RPMI7951 (cell line): Measurements from ENCODE around the gene LRRC15. TPM values are rescaled to one million over a fixed set of nuclear protein-coding genes. Genes with fewer than 3 reads are reported as not detected.

ENCODE experiments used
- DNase-seq: peaks from one replicate; pipeline ENCODE4 v3.0.0-alpha.2; 2012; ENCODE audit warnings: low read depth
- total RNA-seq: library from RNA; depleted of rRNA; stranded (reverse); fragments of >200 nt; shearing (Covaris generic); gene quantifications from 2 replicates; pipeline ENCODE4 v1.2.3, GENCODE V29; 2014

LRRC15 gene
- total RNA-seq, 1 experiment from 2014 or later = 93.4 TPM

DNA sequence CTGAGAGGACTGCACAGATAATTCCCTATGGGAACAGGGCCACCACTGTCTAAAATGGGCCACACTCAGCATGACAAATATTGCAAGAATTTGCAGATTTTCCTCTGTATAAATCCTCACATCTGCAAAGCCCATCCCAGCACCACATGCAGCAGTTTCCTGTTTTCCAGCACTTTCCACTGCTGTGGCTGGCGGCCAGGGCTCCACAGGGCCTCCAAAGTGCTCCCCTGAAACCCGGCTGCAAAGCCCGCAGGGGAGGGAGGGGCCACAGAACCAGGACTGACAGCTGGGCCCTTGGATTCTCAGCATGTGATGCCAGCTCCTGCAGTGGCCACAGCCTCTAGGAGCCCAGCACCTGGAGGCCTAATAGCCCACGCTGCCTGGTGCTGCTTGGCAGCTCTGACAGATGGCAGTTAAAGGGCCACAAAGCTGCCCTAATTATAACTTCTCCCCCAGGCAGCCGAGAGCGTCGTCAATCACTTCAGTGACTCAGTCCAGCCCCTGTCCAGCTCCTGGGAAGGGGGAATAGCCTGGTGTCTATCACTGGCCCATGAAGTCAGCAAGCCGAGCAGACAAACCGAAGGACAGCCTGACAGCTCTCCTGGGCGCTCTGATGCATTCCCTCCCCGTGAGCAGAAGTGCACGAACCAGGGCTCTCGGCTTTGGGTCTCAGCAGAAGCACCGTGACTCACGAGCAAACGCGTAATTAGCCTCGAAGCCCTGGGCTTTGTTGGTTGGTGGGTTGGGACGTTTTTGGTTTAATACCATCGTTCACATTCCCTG is 4.7 kb downstream of the LRRC15 start:
- peak; percentile 99 for DNase-seq

- DNase-seq = no peak
These were observed 5.3 kb downstream of the LRRC15 start for GRCh38 chr3:194364314-194364651.

DNA sequence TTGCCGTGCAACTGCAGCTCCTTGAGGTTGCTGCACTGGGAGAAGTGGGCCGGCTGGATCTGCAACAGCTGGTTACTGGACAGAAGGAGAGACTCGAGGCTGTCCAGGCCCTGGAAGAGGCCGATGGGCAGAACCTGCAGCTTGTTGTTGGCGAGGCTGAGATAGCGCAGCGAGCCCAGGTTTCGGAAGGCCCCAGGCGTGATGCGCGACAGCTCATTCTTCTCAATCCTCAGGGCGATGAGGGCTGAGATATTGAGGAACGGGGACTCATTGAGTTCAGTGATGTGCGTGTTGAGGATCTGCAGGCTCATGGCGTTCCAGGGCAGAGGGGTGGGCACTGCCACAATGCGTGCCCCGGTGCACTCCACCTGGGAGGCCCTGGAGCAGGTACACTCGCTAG is 9.0 kb downstream of the LRRC15 start:
- no peak for DNase-seq

GRCh38 chr3:194357681-194358080 is 11.9 kb downstream of the LRRC15 start:
- DNase-seq = no peak

DNA sequence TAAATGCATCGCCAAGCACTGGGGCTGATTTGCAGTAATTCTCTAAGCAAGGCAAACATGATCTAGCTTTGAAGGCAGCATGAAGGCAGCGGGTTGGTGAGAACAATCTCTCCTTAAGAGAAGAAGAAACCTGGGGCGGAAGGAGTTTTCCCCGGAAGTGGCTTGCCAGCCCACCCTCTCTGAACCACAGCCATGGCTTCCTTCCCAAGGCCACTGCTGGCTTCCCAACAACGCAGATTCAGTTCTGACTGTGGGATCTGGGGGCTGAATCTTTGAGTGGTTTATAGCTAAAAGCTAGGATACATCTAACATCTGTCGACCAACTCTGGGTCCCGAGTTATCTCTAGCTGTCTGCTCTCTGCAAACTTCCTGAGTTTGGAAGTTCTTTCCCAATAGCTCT is 14.2 kb downstream of the LRRC15 start:
- DNase-seq = no peak

DNA sequence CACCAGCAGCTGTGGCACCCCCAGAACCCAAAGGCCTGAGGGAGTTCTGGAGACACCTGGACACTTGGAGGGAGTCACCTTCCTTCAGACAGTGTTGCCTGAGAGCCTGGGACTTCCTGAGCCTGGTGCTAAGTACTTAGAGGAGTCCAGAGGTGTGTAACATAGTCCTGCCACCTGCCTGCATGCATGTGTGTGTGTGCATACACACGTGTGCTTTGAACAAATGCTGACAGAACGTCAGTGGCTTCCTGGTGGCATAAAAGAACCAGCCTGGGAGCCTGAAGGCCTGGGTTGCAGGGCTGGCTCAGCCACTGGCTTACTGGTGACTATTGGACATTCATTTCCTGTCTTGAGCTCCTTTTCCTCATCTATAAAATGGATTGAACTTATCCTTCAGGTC is 15.2 kb downstream of the LRRC15 start:
- no peak for DNase-seq

DNA sequence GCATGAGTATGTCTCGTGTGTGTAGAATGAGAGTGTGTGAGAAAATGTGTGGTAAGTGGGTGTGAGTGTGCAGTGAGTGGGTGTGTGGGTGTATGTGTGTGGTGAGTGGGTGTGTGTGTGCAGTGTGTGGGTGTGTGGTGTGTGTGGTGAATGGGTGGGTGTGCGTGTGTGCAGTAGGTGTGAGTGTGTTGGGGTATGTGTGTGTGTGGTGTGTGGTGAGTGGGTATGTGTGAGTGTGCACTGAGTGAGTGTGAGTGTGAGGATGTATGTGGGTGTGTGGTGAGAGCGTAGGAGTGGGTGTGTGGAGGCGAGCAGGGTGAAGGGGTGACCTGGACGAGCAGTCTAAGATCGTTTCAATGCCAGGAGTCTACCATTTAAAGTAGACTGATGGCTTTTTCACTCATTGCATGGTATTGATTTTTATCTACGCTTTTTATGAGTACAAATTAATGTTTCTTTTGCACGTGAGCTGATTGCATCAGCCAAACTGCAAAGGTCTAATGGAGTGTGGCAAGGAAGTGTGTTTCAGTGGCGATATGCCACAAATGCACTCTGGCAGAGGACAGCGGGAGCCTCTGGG is 16.8 kb downstream of the LRRC15 start:
- DNase-seq = no peak

- no peak for DNase-seq
These were observed 17.5 kb downstream of the LRRC15 start for GRCh38 chr3:194351952-194352536.

- DNase-seq = no peak
These were observed 18.4 kb downstream of the LRRC15 start, which contains the start of gene CPN2 for GRCh38 chr3:194351080-194351672. Gene CPN2 (minus strand): TSS chr3:194351328. CDS start chr3:194342702, 8,626 bp downstream.

GRCh38 chr3:194350726-194351071 is 18.8 kb downstream of the LRRC15 start:
- no peak for DNase-seq

GRCh38 chr3:194348354-194348753 is 21.2 kb downstream of the LRRC15 start:
- DNase-seq = no peak

GRCh38 chr3:194346621-194347020 is 22.9 kb downstream of the LRRC15 start:
- no peak for DNase-seq

DNA sequence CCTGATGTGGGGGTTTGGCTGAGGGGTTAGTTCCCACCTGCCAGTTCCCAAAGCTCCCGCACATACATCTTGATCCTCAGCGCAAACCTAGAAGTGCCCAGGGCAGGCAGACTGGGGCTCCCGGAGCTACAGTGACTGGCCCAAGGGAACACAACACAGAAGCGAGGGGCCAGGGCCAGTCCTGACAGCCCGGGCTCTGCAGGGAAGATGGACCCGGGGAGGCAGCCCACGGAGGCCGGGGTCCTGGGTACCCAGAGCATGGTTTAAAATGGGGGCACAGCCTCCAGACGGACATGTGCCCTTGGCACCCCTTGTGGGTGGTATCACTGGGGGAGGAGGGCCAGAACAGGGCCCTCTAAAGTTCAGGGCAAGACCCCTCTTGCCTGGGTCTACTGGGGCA is 23.5 kb downstream of the LRRC15 start:
- DNase-seq = no peak

DNA sequence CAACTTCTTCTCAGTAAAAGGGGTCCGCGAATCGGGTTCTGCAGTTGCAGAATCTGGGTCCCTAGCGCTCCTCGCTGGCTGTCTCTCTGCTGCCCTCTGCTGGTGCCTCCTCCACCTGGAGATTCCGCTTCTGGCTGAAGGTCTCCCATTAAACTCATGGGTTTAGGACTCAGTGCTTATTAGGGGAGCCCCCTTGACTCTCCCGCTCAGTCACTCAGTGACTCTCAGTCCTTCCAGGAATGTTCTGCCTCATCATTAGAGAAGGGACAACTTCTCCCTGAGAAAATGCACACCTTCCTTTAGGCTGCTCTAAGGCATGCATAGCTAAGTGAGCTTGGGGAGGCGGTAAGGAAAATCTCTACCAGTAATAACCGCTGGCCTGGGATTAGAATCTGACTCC is 25.5 kb downstream of the LRRC15 start:
- DNase-seq = peak; percentile 63

DNA sequence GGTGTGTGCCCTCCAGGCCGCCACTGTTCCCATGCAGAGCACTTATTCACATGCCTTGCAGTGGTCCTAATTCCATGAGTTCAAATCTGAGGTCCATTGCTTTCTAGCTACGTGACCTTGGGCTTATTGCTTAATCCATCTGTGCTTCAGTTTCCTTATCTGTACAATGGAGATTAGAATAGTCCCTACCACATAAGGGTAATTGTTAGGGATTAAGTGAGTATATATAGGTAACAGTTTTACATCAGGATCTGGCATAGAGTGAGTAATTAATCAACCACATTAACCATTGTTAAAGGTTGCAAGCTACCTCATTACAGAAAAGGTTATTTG is 26.0 kb downstream of the LRRC15 start:
- no peak for DNase-seq

- DNase-seq = no peak
These were observed 26.5 kb downstream of the LRRC15 start for GRCh38 chr3:194342861-194343560.

DNA sequence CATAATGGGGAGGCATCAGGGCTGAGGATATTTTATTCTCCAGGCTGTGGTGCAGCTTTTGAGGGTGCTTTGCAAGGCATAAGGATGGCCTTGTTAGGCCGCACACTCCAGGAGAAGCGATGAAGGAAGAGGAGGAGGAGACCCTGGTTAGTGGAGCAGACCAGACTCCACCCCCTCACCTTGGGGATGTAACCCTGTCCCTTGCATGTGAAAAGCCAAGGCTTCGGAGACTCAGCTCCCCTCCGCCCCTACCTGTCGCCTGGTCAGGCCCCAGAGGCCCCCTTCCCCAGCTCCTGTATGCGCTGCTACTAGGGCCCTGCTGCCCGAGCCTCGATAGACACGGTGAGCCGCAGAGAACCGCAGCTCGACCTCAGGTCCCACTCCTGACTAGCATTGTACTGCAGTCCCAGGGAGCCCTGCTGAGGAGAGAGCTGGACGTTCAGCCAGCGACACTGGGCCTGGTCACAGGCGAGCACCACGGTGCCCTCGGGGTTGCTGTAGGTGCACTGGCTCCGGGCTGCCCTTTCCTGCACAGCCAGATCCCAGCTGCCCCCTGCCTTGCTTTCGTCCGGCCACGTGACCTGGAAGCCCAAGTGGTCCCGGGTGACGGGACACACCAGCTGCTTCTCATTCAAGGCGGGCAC is 28.7 kb downstream of the LRRC15 start:
- DNase-seq = no peak

GRCh38 chr3:194339840-194340239 is 29.7 kb downstream of the LRRC15 start:
- DNase-seq = no peak

DNA sequence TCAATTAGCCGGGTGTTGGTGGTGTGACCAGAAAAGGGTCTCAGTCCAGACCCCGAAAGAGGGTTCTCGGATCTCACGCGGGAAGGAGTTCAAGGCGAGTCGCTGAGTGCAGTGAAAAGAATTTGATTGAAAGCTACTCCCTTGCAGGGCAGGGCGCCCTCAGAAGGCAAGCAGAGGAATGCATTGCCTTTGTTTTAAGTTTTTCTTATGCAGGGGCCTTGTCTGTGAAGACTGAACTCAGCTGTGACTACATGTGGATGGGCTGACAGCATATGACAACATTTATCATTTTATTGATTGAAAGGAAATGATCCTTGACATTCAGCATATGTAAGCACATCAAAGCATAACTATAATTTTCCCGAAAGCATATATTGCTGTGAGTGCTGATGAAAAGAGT is 30.2 kb downstream of the LRRC15 start:
- no peak for DNase-seq

DNA sequence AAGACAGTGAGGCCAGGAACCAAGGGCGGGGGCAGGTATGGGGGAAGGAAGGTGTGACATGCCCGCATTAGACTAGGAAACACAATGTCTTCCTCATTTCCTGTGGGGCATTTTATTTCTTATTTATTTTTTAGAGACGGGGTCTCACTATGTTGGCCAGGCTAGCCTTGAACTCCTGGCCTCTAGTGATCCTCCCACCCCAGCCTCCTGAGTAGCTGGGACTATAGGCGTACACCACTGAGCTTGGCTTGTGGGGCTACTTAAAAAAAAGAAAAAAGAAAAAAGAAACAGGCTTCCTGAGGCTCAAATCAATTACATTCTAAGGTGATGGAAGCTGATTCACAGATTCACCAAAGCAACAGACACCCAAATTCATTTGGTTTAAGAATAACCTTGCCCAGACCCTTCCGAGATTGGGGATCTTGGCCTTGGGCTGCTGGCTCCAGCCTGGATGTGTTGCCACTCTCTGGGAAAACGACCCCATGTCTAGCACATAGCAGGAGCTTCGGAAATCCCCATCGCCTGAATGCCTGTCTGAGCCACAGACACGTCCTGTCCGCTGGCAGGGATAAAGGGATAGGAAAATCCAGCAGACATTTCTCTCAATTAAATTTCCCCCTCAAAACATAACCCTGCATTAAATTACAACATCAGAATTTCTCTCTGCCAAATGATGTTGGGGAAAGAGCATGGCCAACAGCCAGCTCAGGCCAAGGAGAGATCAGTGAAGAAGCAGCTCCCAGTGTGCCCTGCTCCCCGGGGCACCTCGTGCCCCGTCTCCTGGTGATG is 31.4 kb downstream of the LRRC15 start:
- peak; percentile 19 for DNase-seq
